Measurements from ENCODE around the gene RHOT1.
"Not testable (repeated sequence)": the region's sequence is repeated elsewhere in the genome, so short reads cannot be mapped to it uniquely, and the experiment has no call there.

Gene RHOT1

GRCh38 chr17:32123782-32124181, 18.5 kb upstream of the RHOT1 start:
- no peak for DNase-seq (ENCODE audit: low read depth in 2 of 2, low spot score in 1 of 2)

- no peak for DNase-seq (ENCODE audit: low read depth in 2 of 2, low spot score in 1 of 2)
These were observed 17.1 kb upstream of the RHOT1 start for GRCh38 chr17:32124985-32125847.

GRCh38 chr17:32125848-32126153, 16.5 kb upstream of the RHOT1 start:
- no peak for DNase-seq (ENCODE audit: low read depth in 2 of 2, low spot score in 1 of 2)

GRCh38 chr17:32126325-32126724, 16.0 kb upstream of the RHOT1 start:
- DNase-seq (ENCODE audit: low read depth in 2 of 2, low spot score in 1 of 2), result no peak

GRCh38 chr17:32126746-32127145, 15.6 kb upstream of the RHOT1 start:
- DNase-seq (ENCODE audit: low read depth in 2 of 2, low spot score in 1 of 2), result no peak

- DNase-seq (ENCODE audit: low read depth in 2 of 2, low spot score in 1 of 2), result peak; percentile 64 to 67
These were observed 15.0 kb upstream of the RHOT1 start for GRCh38 chr17:32127158-32127897.

- not testable (repeated sequence) for DNase-seq (ENCODE audit: low read depth in 2 of 2, low spot score in 1 of 2)
These were observed 13.8 kb upstream of the RHOT1 start for GRCh38 chr17:32128470-32128869.

- DNase-seq (ENCODE audit: low read depth in 2 of 2, low spot score in 1 of 2), result not testable (repeated sequence)
These were observed 6.7 kb upstream of the RHOT1 start for GRCh38 chr17:32135497-32136117.

- no peak for DNase-seq (ENCODE audit: low read depth in 2 of 2, low spot score in 1 of 2)
These were observed 5.4 kb upstream of the RHOT1 start for GRCh38 chr17:32136856-32137255.

GRCh38 chr17:32139504-32139903, 2.8 kb upstream of the RHOT1 start:
- DNase-seq (ENCODE audit: low read depth in 2 of 2, low spot score in 1 of 2), result not testable (repeated sequence)

- no peak for DNase-seq (ENCODE audit: low read depth in 2 of 2, low spot score in 1 of 2)
These were observed 1.0 kb upstream of the RHOT1 start for GRCh38 chr17:32141258-32141657.

GRCh38 chr17:32141679-32142037, 644 bp upstream of the RHOT1 start:
- DNase-seq (ENCODE audit: low read depth in 2 of 2, low spot score in 1 of 2), result no peak

GRCh38 chr17:32142857-32143526, 690 bp downstream of the RHOT1 start:
- no peak for DNase-seq (ENCODE audit: low read depth in 2 of 2, low spot score in 1 of 2)

GRCh38 chr17:32143527-32143870, 1.2 kb downstream of the RHOT1 start:
- DNase-seq (ENCODE audit: low read depth in 2 of 2, low spot score in 1 of 2), result no peak

GRCh38 chr17:32144442-32144841, 2.1 kb downstream of the RHOT1 start:
- DNase-seq (ENCODE audit: low read depth in 2 of 2, low spot score in 1 of 2), result not testable (repeated sequence)

GRCh38 chr17:32148351-32148750, 6.0 kb downstream of the RHOT1 start:
- DNase-seq (ENCODE audit: low read depth in 2 of 2, low spot score in 1 of 2), result no peak

GRCh38 chr17:32150358-32150757, 8.1 kb downstream of the RHOT1 start:
- no peak for DNase-seq (ENCODE audit: low read depth in 2 of 2, low spot score in 1 of 2)

- no peak for DNase-seq (ENCODE audit: low read depth in 2 of 2, low spot score in 1 of 2)
These were observed 9.8 kb downstream of the RHOT1 start for GRCh38 chr17:32152130-32152529.

GRCh38 chr17:32155896-32156295, 13.6 kb downstream of the RHOT1 start:
- no peak for DNase-seq (ENCODE audit: low read depth in 2 of 2, low spot score in 1 of 2)

GRCh38 chr17:32156656-32157055, 14.4 kb downstream of the RHOT1 start:
- DNase-seq (ENCODE audit: low read depth in 2 of 2, low spot score in 1 of 2), result no peak

GRCh38 chr17:32157225-32157624, 14.9 kb downstream of the RHOT1 start:
- DNase-seq (ENCODE audit: low read depth in 2 of 2, low spot score in 1 of 2), result no peak

Data from stimulated activated CD8-positive, alpha-beta memory T cell treated with anti-CD3 and anti-CD28 coated beads, Interleukin-4, amount 100 ng/mL, for 4 hours (primary cell).